Body of pancreas (tissue), 4 donors: ENCODE measurements around the gene PSMD12. TPM values are rescaled to one million over a fixed set of nuclear protein-coding genes. Genes with fewer than 3 reads are reported as not detected.
"Not testable (repeated sequence)": the region's sequence is repeated elsewhere in the genome, so short reads cannot be mapped to it uniquely, and the experiment has no call there.

Source experiments
- ATAC-seq: fragments of 150-250 bp; one replicate; pipeline ENCODE4 v1.9.1; 2016
- DNase-seq, 4 donors: peaks; one replicate each; pipeline ENCODE4 v3.0.0-alpha.2; 2019
- H3K27ac ChIP-seq, 4 donors: fragments of 200-600 bp; sonication (generic); 1 replicate in 3 of 4; 2 replicates in 1 of 4; pipeline versions ENCODE4 v1.5.1 to v1.6.1; 2016 to 2019; ENCODE audit warnings: mild to moderate bottlenecking in 1 of 4, mixed read lengths in 1 of 4, moderate library complexity in 1 of 4
- H3K27me3 ChIP-seq, 2 donors: fragments of 200-600 bp; sonication (generic); one replicate each; pipeline ENCODE4 v1.6.0; 2016; ENCODE audit warnings: mild to moderate bottlenecking in 1 of 2
- H3K36me3 ChIP-seq, 2 donors: fragments of 200-600 bp; sonication (generic); replicated peaks in 1 of 2; 2 replicates each; pipeline ENCODE4 v1.5.1; 2016; ENCODE audit warnings: low read depth in 2 of 2; ENCODE audit not compliant: insufficient read depth in 1 of 2
- H3K4me1 ChIP-seq: fragments of 200-600 bp; sonication (generic); one replicate; pipeline ENCODE4 v1.6.0; 2016
- H3K4me3 ChIP-seq, 2 donors: fragments of 200-600 bp; sonication (generic); 1 replicate in 1 of 2; 2 replicates in 1 of 2; pipeline ENCODE4 v1.5.1; 2016 to 2019
- H3K9me3 ChIP-seq, 3 donors: fragments of 200-600 bp; sonication (generic); 1 replicate in 2 of 3; 2 replicates in 1 of 3; pipeline ENCODE4 v1.5.1; 2016
- CTCF ChIP-seq, 7 experiments: fragments of 450-650 bp in 4 of 7; fragments of 200-600 bp in 3 of 7; sonication (generic) in 3 of 7; IDR thresholded peaks; one replicate each; pipeline ENCODE4 v1.5.1; 2016 to 2019; ENCODE audit warnings: antibody characterized with exemption in 7 of 7
- POLR2A ChIP-seq, 3 donors: fragments of 450-650 bp; IDR thresholded peaks; one replicate each; pipeline ENCODE4 v1.6.1; 2016; ENCODE audit warnings: antibody characterized with exemption in 3 of 3, mild to moderate bottlenecking in 2 of 3
- WGBS, 2 donors: methylation state at CpG; one replicate each; pipeline ENCODE4 v1.1.5; 2017; 5-methylcytosine and 5-hydroxymethylcytosine counted together
- intact Hi-C: fragments of 100-400 bp; cut with DNase I; formaldehyde crosslinking; loops from one replicate; pipeline ENCODE4 v1.15.1; 2023
- total RNA-seq, 2 donors: library from RNA; depleted of rRNA; stranded (reverse); fragments of >200 nt; gene quantifications; one replicate each; pipeline ENCODE4 v1.1.0, GENCODE V29; 2016

PSMD12 gene
- total RNA-seq, 2 donors from 2014 or later: 12.2 to 14.0 TPM

DNA sequence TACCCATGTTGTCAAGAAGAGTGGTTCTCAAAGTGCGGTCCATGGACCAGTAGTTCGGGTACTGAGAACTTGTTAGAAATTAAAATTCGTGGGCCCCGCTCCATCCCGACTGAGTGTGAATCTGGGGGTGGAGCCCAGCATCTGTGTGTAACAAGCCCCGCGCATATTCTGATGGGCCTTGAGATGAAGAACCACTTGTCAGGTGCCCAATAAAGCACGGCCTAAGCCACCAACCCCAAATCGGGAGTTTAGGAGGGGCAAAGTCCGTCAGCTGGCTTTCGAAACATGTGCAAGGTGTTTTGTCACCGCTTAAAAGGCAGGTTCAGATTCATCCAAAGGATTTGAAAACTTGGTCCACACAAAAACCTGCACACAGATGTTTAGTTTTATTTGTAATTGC is 29.5 kb downstream of the PSMD12 start:
- no peak for ATAC-seq
- intact Hi-C loops: no loop called here
- peaks cover 0 to 4% of the 10 kb centered on the region in 2 donors for H3K36me3 ChIP-seq
- no peaks in the 10 kb centered on the region for H3K9me3 ChIP-seq
- H3K27ac ChIP-seq: no peak overlapping the region
- 80 to 93% methylated on average over 9 to 10 of the region's 12 CpGs for WGBS, 2 donors
- H3K4me1 ChIP-seq: no peaks in the 10 kb centered on the region
- no peak overlapping the region for H3K4me3 ChIP-seq
- no peaks in the 10 kb centered on the region for H3K27me3 ChIP-seq
- no peak for DNase-seq
- TF ChIP-seq CTCF (IDR thresholded peaks at IDR 0.05): no peak

- Histone ChIP-seq H3K27ac (no peak overlapping the region), H3K9me3 (no peaks in the 10 kb centered on the region), H3K27me3 (no peaks in the 10 kb centered on the region), H3K36me3 (no peaks in the 10 kb centered on the region), H3K4me3 (no peak overlapping the region), H3K4me1 (no peaks in the 10 kb centered on the region)
- DNase-seq: no peak
- no peak for TF ChIP-seq POLR2A (IDR thresholded peaks at IDR 0.05)
- no peak for TF ChIP-seq CTCF (IDR thresholded peaks at IDR 0.05)
- WGBS, 2 donors: 87% methylated on average over 5 of the region's 5 CpGs
- no peak for ATAC-seq
- intact Hi-C loops: no loop called here
These were observed 31.0 kb downstream of the PSMD12 start for GRCh38 chr17:67335245-67335835.

DNA sequence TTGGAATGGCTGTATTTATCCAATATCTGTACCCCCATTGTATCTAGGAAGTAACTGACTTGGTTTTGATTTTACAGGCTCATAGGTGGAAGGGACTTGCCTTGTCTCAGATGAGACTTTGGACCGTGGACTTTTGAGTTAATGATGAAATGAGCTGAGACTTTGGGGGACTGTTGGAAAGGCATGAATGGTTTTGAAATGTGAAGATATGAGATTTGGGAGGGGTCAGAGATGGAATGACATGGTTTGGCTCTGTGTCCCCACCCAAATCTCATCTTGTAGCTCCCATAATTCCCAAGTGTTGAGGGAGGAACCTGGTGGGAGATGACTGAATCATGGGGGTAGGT is 34.2 kb downstream of the PSMD12 start:
- H3K27ac ChIP-seq, H3K9me3 ChIP-seq, H3K36me3 ChIP-seq, intact Hi-C loops, DNase-seq, H3K4me1 ChIP-seq, H3K27me3 ChIP-seq, ATAC-seq, H3K4me3 ChIP-seq: not testable (repeated sequence)
- 87 to 92% methylated on average over 1 of the region's 1 CpG for WGBS, 2 donors

- ATAC-seq, H3K9me3 ChIP-seq, intact Hi-C loops, H3K36me3 ChIP-seq, DNase-seq, H3K27me3 ChIP-seq, H3K4me3 ChIP-seq, H3K4me1 ChIP-seq, H3K27ac ChIP-seq: not testable (repeated sequence)
- WGBS, 2 donors: 86 to 87% methylated on average over 8 of the region's 8 CpGs
These were observed 34.8 kb downstream of the PSMD12 start for GRCh38 chr17:67331381-67332161.

- Histone ChIP-seq H3K4me3 (no peak overlapping the region), H3K9me3 (no peaks in the 10 kb centered on the region), H3K4me1 (no peaks in the 10 kb centered on the region), H3K36me3 (no peaks in the 10 kb centered on the region), H3K27me3 (no peaks in the 10 kb centered on the region), H3K27ac (no peak overlapping the region)
- intact Hi-C loops: no loop called here
- WGBS, 2 donors: 91 to 97% methylated on average over 3 of the region's 3 CpGs
- TF ChIP-seq POLR2A (IDR thresholded peaks at IDR 0.05) (no peak), CTCF (IDR thresholded peaks at IDR 0.05) (no peak)
- DNase-seq (no peak), ATAC-seq (no peak)
These were observed 38.4 kb downstream of the PSMD12 start for GRCh38 chr17:67328026-67328425.

DNA sequence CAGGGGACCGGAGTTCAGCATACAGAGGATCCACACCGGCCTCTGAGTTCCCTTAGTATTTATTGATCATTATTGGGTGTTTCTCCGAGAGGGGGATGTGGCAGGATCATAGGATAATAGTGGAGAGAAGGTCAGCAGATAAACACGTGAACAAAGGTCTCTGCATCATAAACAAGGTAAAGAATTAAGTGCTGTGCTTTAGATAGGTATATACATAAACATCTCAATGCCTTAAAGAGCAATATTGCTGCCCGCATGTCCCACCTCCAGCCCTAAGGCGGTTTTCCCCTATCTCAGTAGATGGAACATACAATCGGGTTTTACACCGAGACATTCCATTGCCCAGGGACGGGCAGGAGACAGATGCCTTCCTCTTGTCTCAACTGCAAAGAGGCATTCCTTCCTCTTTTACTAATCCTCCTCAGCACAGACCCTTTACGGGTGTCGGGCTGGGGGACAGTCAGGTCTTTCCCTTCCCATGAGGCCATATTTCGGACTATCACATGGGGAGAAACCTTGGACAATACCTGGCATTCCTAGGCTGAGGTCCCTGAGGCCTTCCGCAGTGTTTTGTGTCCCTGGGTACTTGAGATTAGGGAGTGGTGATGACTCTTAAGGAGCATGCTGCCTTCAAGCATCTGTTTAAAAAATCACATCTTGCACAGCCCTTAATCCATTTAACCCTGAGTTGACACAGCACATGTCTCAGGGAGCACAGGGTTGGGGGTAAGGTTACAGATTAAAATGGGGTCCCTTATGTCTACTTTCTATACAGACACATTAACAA is 39.2 kb downstream of the PSMD12 start:
- ATAC-seq, H3K4me3 ChIP-seq, intact Hi-C loops, H3K27ac ChIP-seq, H3K9me3 ChIP-seq, H3K4me1 ChIP-seq, H3K36me3 ChIP-seq, DNase-seq, H3K27me3 ChIP-seq: not testable (repeated sequence)
- 82 to 88% methylated on average over 12 to 13 of the region's 13 CpGs for WGBS, 2 donors
